Mesenchymal stem cell (in vitro differentiated cells and primary cell): ENCODE data around the gene TNPO2.

Source experiments
- DNase-seq: peaks from one replicate; pipeline ENCODE4 v3.0.0-alpha.2; 2013
- H2AFZ ChIP-seq: one replicate; pipeline ENCODE4 v1.6.1; 2013; ENCODE audit warnings: low read depth, mild to moderate bottlenecking, control low read depth, inconsistent platforms, low read length, moderate library complexity
- H2AK5ac ChIP-seq: 2 replicates; pipeline ENCODE4 v1.6.1; 2013; ENCODE audit warnings: low read length, moderate library complexity, mild to moderate bottlenecking, inconsistent platforms; ENCODE audit not compliant: severe bottlenecking
- H2BK120ac ChIP-seq: one replicate; pipeline ENCODE4 v1.6.1; 2013; ENCODE audit warnings: low read depth, mild to moderate bottlenecking, inconsistent platforms, low read length, moderate library complexity
- H2BK12ac ChIP-seq, 2 experiments: one replicate each; pipeline ENCODE4 v1.6.1; 2013; ENCODE audit warnings: inconsistent platforms in 2 of 2, low read length in 2 of 2, mild to moderate bottlenecking in 2 of 2, moderate library complexity in 2 of 2, control low read depth in 1 of 2
- H2BK15ac ChIP-seq: one replicate; pipeline ENCODE4 v1.6.1; 2013; ENCODE audit warnings: mild to moderate bottlenecking, low read depth, inconsistent platforms; ENCODE audit not compliant: poor library complexity, severe bottlenecking
- H2BK5ac ChIP-seq: 2 replicates; pipeline ENCODE4 v1.6.1; 2013; ENCODE audit warnings: low read depth, mild to moderate bottlenecking, low read length, control low read depth, inconsistent platforms; ENCODE audit not compliant: poor library complexity, severe bottlenecking
- H3K14ac ChIP-seq, 2 experiments: one replicate each; pipeline ENCODE4 v1.6.1; 2013; ENCODE audit warnings: inconsistent platforms in 2 of 2, low read length in 2 of 2, control low read depth in 1 of 2, mild to moderate bottlenecking in 1 of 2, moderate library complexity in 1 of 2
- H3K18ac ChIP-seq, 2 experiments: one replicate each; pipeline ENCODE4 v1.6.1; 2013; ENCODE audit warnings: inconsistent platforms in 2 of 2, low read length in 2 of 2, control low read depth in 1 of 2, low read depth in 1 of 2, mild to moderate bottlenecking in 1 of 2
- H3K23ac ChIP-seq, 2 experiments: one replicate each; pipeline ENCODE4 v1.6.1; 2013; ENCODE audit warnings: inconsistent platforms in 2 of 2, low read length in 2 of 2, mild to moderate bottlenecking in 2 of 2, moderate library complexity in 2 of 2, control low read depth in 1 of 2
- H3K27ac ChIP-seq: 2 replicates; pipeline ENCODE4 v1.5.1; 2013; ENCODE audit warnings: mild to moderate bottlenecking, moderate library complexity, low read length, control low read depth, inconsistent platforms; ENCODE audit not compliant: poor library complexity, severe bottlenecking
- H3K27me3 ChIP-seq, 2 experiments: 2 replicates each; pipeline versions ENCODE4 v1.6.1 to v1.7.0; 2013; ENCODE audit warnings: low read length in 2 of 2, mild to moderate bottlenecking in 2 of 2, moderate library complexity in 2 of 2, control low read depth in 1 of 2, inconsistent platforms in 1 of 2; ENCODE audit not compliant: control insufficient read depth in 1 of 2, insufficient read depth in 1 of 2
- H3K36me3 ChIP-seq, 2 experiments: 2 replicates each; pipeline versions ENCODE4 v1.6.1 to v1.7.0; 2013; ENCODE audit warnings: low read length in 2 of 2, control low read depth in 1 of 2, inconsistent platforms in 1 of 2, low read depth in 1 of 2, mild to moderate bottlenecking in 1 of 2; ENCODE audit not compliant: insufficient read depth in 2 of 2, control insufficient read depth in 1 of 2
- H3K4ac ChIP-seq, 2 experiments: one replicate each; pipeline ENCODE4 v1.6.1; 2013; ENCODE audit warnings: inconsistent platforms in 2 of 2, low read length in 2 of 2, mild to moderate bottlenecking in 2 of 2, moderate library complexity in 2 of 2, control low read depth in 1 of 2, low read depth in 1 of 2
- H3K4me1 ChIP-seq: 2 replicates; pipeline ENCODE4 v1.6.1; 2013; ENCODE audit warnings: low read depth, low read length, control low read depth; ENCODE audit not compliant: control insufficient read depth, insufficient read depth
- H3K4me2 ChIP-seq: 2 replicates; pipeline ENCODE4 v1.6.1; 2013; ENCODE audit warnings: low read length, mild to moderate bottlenecking, inconsistent platforms; ENCODE audit not compliant: poor library complexity, severe bottlenecking
- H3K4me3 ChIP-seq, 2 experiments: 2 replicates each; pipeline versions ENCODE4 v1.5.1 to v1.7.0; 2013; ENCODE audit warnings: low read length in 2 of 2, mild to moderate bottlenecking in 2 of 2, control low read depth in 1 of 2, low read depth in 1 of 2; ENCODE audit not compliant: insufficient read depth in 1 of 2
- H3K79me1 ChIP-seq: replicated peaks from 2 replicates; pipeline ENCODE4 v1.6.1; 2013; ENCODE audit warnings: mild to moderate bottlenecking, control low read depth, low read length, inconsistent platforms; ENCODE audit not compliant: poor library complexity, severe bottlenecking
- H3K9ac ChIP-seq: 2 replicates; pipeline ENCODE4 v1.7.0; 2013; ENCODE audit warnings: mild to moderate bottlenecking, low read length, moderate library complexity
- H3K9me3 ChIP-seq: 2 replicates; pipeline ENCODE4 v1.7.0; 2013; ENCODE audit warnings: mild to moderate bottlenecking, low read length; ENCODE audit not compliant: control insufficient read depth
- H4K8ac ChIP-seq: one replicate; pipeline ENCODE4 v1.6.1; 2013; ENCODE audit warnings: inconsistent platforms, mild to moderate bottlenecking, low read length, moderate library complexity
- H4K91ac ChIP-seq: one replicate; pipeline ENCODE4 v1.6.1; 2013; ENCODE audit warnings: mild to moderate bottlenecking, low read length, inconsistent platforms
- WGBS: methylation state at CpG from one replicate; pipeline ENCODE4 v1.1.7; 2013; ENCODE audit warnings: mixed read lengths; 5-methylcytosine and 5-hydroxymethylcytosine counted together

TNPO2 gene

DNA sequence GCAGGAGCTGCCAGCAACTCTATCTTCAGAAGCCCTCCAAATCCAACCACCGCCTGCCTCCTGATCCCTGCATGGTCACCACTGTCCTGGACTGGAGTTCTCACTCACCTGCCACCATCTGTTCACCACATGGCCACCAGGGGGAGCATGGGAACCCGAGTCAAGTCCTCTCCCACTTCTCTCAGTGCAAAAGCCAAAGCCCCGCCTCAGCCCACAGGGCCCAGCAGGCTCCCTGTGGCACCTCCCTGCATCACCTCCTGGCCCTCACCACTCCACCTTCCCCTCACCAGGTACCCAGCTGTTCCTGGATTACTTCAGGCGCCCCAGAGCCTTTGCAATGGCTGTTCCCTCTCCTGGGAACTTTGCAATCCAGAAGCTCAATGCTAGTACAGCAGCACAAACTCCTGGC is 47.3 kb downstream of the TNPO2 start:
- Histone ChIP-seq H3K4me3 (no peak overlapping the region), H3K4me1 (peaks cover 7% of the 10 kb centered on the region), H3K27ac (no peak overlapping the region), H3K4ac (no peak overlapping the region), H2BK12ac (no peak overlapping the region), H2BK120ac (no peak overlapping the region), H2BK15ac (no peak overlapping the region), H2AK5ac (no peak overlapping the region), H3K4me2 (no peak overlapping the region), H2AFZ (no peak overlapping the region), H3K9me3 (no peaks in the 10 kb centered on the region), H4K91ac (no peak overlapping the region), H3K18ac (no peak overlapping the region), H3K27me3 (no peaks in the 10 kb centered on the region), H2BK5ac (no peak overlapping the region), H3K14ac (no peak overlapping the region), H3K36me3 (peaks cover 77 to 80% of the 10 kb centered on the region in 2 experiments), H3K79me1 (peaks cover 43% of the 10 kb centered on the region), H3K9ac (peak overlapping the region; percentile 7), H3K23ac (no peak overlapping the region), H4K8ac (no peak overlapping the region)
- 19% methylated on average over 4 of the region's 4 CpGs for WGBS
- DNase-seq = peak; percentile 78

DNA sequence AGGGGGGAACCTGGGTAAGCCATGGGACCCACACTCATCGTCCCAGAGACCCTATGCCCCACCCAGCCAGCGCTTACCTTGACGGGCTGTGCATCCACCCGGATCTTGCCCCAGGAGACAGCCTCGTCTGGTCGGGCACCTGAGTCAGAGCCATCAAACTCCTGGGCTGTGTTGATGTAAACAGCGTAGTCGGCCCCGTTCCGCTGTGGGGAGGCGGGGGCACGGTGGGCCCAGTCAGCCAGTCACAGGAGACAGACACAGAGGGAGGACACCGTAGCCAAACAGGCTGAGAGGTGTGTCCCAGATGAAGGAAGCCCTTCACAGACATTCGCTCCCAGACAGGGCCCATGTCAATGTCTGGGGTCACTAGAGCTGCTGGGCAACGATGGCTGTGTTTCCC is 47.8 kb downstream of the TNPO2 start:
- H3K4me3 ChIP-seq = no peak overlapping the region
- no peak overlapping the region for H3K14ac ChIP-seq
- no peak overlapping the region for H2BK12ac ChIP-seq
- H3K9ac ChIP-seq = no peak overlapping the region
- H2AFZ ChIP-seq = no peak overlapping the region
- H2AK5ac ChIP-seq = no peak overlapping the region
- H4K8ac ChIP-seq = no peak overlapping the region
- H2BK15ac ChIP-seq = no peak overlapping the region
- H3K27me3 ChIP-seq = no peaks in the 10 kb centered on the region
- H3K79me1 ChIP-seq = peaks cover 43% of the 10 kb centered on the region
- H3K27ac ChIP-seq = no peak overlapping the region
- 95% methylated on average over 15 of the region's 15 CpGs for WGBS
- H3K18ac ChIP-seq = no peak overlapping the region
- peaks cover 77 to 80% of the 10 kb centered on the region in 2 experiments for H3K36me3 ChIP-seq
- H3K9me3 ChIP-seq = no peaks in the 10 kb centered on the region
- DNase-seq = no peak
- no peak overlapping the region for H4K91ac ChIP-seq
- H3K23ac ChIP-seq = no peak overlapping the region
- H2BK5ac ChIP-seq = no peak overlapping the region
- H3K4ac ChIP-seq = no peak overlapping the region
- no peak overlapping the region for H3K4me2 ChIP-seq
- no peak overlapping the region for H2BK120ac ChIP-seq
- H3K4me1 ChIP-seq = peaks cover 7% of the 10 kb centered on the region

DNA sequence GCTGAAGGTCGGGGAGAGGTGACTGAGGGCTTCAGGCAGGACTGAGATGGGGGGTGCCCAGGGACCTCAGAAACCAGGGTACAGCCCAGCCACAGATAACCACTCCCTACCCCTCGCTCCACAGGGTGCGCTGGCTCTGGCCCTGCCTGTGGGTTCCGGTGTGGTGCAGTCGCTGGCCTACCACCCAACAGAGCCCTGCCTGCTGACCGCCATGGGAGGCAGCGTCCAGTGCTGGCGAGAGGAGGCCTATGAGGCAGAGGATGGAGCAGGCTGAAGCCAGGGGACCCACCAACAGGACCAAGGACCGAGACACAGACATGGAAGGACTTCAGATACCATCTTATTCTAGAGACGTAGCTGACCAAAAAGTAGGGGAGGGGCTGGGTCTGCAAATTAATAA is 48.3 kb downstream of the TNPO2 start:
- Histone ChIP-seq H3K4me2 (no peak overlapping the region), H2BK15ac (no peak overlapping the region), H2AFZ (no peak overlapping the region), H2BK12ac (no peak overlapping the region), H3K14ac (peak overlapping the region in 1 of 2 experiments; percentile 39), H4K91ac (no peak overlapping the region), H4K8ac (no peak overlapping the region), H2BK5ac (no peak overlapping the region), H3K27ac (no peak overlapping the region), H3K23ac (no peak overlapping the region), H3K18ac (no peak overlapping the region), H3K9me3 (no peaks in the 10 kb centered on the region), H3K4ac (no peak overlapping the region), H3K36me3 (peaks cover 80 to 81% of the 10 kb centered on the region in 2 experiments), H3K27me3 (no peaks in the 10 kb centered on the region), H2AK5ac (no peak overlapping the region), H3K4me1 (peaks cover 11% of the 10 kb centered on the region), H2BK120ac (no peak overlapping the region), H3K79me1 (peaks cover 44% of the 10 kb centered on the region), H3K9ac (no peak overlapping the region), H3K4me3 (no peak overlapping the region)
- 97% methylated on average over 10 of the region's 10 CpGs for WGBS
- no peak for DNase-seq

DNA sequence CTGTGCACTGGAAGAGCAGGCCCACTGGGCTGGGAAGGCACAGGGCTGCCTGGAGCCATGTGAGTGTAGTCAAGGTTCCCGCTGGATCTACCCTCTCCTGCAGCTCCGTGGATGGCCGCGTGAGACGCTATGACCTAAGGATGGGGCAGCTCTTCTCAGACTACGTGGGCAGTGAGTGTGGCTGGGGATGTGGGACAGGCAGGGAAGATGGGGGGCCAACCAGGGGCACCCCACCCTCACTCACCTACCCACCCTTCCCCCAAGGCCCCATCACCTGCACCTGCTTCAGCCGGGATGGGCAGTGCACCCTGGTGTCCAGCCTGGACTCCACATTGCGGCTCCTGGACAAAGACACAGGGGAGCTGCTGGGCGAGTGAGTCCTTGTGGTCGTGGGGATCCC is 51.0 kb downstream of the TNPO2 start:
- peaks cover 41% of the 10 kb centered on the region for H3K79me1 ChIP-seq
- no peak overlapping the region for H2BK15ac ChIP-seq
- no peak overlapping the region for H4K8ac ChIP-seq
- no peaks in the 10 kb centered on the region for H3K27me3 ChIP-seq
- no peak overlapping the region for H4K91ac ChIP-seq
- no peak overlapping the region for H3K18ac ChIP-seq
- H2BK12ac ChIP-seq = no peak overlapping the region
- peaks cover 23% of the 10 kb centered on the region for H3K4me1 ChIP-seq
- WGBS = 97% methylated on average over 5 of the region's 10 CpGs
- H2BK120ac ChIP-seq = no peak overlapping the region
- no peak overlapping the region for H3K14ac ChIP-seq
- H3K4ac ChIP-seq = no peak overlapping the region
- H3K36me3 ChIP-seq = peaks cover 63 to 64% of the 10 kb centered on the region in 2 experiments
- no peak for DNase-seq
- H3K4me3 ChIP-seq = no peak overlapping the region
- no peak overlapping the region for H2AFZ ChIP-seq
- no peak overlapping the region for H3K23ac ChIP-seq
- no peak overlapping the region for H2AK5ac ChIP-seq
- no peak overlapping the region for H3K27ac ChIP-seq
- H3K9me3 ChIP-seq = no peaks in the 10 kb centered on the region
- no peak overlapping the region for H2BK5ac ChIP-seq
- no peak overlapping the region for H3K9ac ChIP-seq
- no peak overlapping the region for H3K4me2 ChIP-seq
